ENCODE results near the gene AHCYL1.

GRCh38 chr1:110048240-110048639, 63.7 kb downstream of the AHCYL1 start:
- TF ChIP-seq CTCF (IDR thresholded peaks at IDR 0.05; ENCODE audit: control extremely low read depth in 1 of 3, insufficient read depth in 1 of 3, low read depth in 1 of 3, low read length in 3 of 3), result no peak
- TF ChIP-seq SIN3A (conservative IDR thresholded peaks at IDR 0.05 in 1 of 2, IDR thresholded peaks at IDR 0.05 in 1 of 2; ENCODE audit: low read depth in 1 of 2, low read length in 2 of 2), result no peak
- no peak for TF ChIP-seq CEBPB (IDR thresholded peaks at IDR 0.05; ENCODE audit: low read depth, low read length)
- TF ChIP-seq USF2 (IDR thresholded peaks at IDR 0.05; ENCODE audit: low read length), result no peak
- TF ChIP-seq SP1 (IDR thresholded peaks at IDR 0.05; ENCODE audit: low read depth, low read length), result no peak
- no peak for TF ChIP-seq HDAC6 (IDR thresholded peaks at IDR 0.05; ENCODE audit: low read depth, low read length)
- TF ChIP-seq POLR2A (IDR thresholded peaks at IDR 0.05; ENCODE audit: control extremely low read depth in 1 of 2, low read depth in 2 of 2, low read length in 2 of 2), result no peak
- TF ChIP-seq POLR2AphosphoS5 (IDR thresholded peaks at IDR 0.05; ENCODE audit: low read depth, low read length), result no peak

Data from H1 (cell line).